GM19351 (cell line): ENCODE data around the gene SLC12A2.

Experiments used
- ATAC-seq: cut with Tn5 transposase; IDR thresholded peaks from one replicate; pipeline ENCODE4 v1.9.1; 2021; ENCODE audit warnings: mild to moderate bottlenecking, moderate library complexity; ENCODE audit not compliant: unreplicated experiment

SLC12A2 gene

DNA sequence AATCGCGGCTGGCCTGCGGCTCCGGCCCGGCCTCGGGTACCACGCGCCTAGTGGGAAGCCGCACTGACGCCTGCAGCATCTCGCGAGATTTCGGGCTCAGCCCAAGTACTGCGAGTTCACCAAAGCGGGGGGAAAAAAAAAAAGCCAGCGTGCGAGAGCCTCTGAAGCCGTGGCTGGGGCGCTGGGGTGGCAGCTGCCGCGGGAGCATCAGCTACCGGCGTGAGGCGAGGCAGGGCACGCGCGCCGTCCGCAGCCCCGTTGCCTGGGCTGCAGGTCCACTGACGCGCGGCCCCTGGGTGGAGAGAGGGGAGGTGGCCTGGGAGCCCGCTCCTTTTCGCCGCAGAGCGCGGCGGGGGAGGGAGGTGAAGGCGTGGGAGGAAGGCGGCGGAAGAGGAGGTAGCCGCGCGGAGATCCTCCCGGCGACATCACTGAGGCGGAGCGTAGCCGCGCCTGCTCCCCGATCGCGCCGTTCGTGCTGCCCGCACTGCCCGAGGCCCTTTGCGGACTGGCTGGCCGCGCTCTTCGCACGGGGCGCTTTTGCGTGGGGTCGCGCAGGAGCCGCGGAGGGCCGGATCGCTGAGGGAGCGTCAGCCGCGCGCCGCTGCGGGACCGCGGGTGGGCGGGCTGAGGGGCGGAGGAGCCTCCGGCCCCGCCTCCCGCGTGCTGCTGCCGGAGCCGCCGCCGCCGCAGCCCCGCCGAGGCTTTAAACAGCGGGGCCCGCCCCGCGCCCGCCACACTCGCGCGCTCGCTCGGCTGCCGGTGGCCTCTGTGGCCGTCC, at the start of gene SLC12A2:
SLC12A2 (plus strand) TSS at position 734 of the 778 bp plus-strand sequence. CDS start 189 bp downstream, outside the sequence.
- ATAC-seq, result peak; percentile 55

DNA sequence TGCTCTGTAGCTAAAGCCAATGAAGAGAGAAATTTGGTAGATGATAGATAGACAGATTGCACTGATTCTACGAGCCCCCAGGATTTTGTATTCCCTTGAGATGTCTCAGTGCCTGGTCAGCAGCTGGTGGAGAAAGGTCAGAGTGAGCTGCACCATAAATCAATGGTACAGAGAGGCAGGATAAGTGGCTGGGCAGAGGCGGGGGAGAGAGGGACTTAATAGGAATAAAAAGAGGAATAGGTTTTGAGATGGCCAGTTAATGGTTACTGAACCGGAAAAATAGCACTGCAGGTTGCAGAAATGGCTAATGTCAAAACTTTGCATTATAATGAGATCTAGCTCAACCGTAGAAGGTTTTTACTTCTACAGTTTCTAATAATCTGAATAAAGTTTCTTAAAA, 47.9 kb upstream of the SLC12A2 start:
- no peak for ATAC-seq

DNA sequence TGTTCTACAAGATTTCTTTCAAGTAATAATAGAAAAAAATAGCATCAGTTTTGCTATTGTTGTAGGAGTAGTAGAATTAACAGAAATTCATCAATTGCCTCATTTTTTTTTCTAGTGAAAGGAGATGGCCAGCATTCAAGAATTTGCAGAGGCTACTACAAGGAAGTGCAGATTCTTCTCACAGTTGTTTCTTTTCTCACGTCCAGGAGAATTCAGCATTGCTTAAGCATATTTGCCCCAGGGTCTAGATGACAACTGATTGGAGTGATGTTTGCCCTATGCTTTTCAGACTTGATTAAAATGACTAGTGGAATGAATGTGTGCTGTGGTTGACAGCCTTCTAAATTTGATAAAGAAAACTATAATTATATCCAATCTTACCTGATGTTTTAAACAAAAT, 46.6 kb upstream of the SLC12A2 start:
- ATAC-seq, result no peak

DNA sequence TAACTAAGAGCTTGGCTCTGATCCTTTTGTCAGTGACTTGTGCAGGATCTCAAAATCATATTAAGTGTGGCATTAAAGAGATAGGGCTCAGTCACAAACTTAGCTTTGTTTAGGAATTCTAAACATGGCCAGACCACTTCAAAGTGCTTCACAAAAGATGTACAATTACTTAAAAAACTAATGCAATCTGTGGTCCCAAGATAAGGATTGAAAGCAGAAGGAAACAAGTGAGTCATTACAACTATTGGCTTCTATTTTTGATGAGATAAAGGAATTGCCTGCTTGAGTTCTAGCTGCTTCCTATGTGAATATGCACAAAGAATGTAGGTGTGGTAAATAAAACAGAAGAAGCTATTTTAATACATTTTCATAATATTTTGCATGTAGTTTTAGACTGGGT, 44.9 kb upstream of the SLC12A2 start:
- no peak for ATAC-seq

DNA sequence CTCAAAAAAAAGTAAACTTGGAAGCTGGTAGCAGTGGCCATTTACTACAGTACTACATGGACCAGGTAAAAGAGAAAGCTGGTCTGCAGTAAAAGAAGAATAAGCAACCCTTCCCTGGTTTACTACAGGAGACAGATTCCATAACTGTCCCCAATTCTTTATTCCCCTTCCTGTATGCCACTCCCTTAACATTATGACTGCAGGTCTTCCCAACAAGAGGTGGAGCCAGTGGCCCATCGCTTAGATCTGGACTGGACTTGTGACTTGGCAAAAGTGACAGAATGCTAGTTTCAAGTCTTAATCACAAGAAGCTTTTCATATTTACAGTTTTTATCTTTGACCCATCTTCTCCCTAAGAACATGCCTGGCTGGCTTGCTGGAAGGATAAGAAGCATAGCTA, 42.6 kb upstream of the SLC12A2 start:
- ATAC-seq, result no peak

DNA sequence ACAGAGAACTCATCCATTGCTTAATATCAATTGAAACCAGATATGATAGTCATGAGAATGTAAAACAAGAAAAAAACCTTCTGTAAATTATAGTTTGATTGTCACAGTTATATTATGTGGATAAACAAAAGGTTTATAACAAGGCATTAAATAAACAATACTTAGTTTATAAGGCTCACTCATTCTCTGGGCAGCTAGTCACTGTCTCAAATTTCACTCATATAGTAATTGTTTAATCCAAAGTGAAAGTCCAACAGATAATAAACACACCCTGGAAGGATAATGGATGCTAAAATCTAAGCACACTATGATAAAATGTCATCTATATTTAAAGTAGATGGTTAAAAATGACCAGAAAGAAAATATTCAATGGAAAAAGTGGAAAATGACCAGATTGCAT, 30.8 kb upstream of the SLC12A2 start:
- ATAC-seq, result no peak

DNA sequence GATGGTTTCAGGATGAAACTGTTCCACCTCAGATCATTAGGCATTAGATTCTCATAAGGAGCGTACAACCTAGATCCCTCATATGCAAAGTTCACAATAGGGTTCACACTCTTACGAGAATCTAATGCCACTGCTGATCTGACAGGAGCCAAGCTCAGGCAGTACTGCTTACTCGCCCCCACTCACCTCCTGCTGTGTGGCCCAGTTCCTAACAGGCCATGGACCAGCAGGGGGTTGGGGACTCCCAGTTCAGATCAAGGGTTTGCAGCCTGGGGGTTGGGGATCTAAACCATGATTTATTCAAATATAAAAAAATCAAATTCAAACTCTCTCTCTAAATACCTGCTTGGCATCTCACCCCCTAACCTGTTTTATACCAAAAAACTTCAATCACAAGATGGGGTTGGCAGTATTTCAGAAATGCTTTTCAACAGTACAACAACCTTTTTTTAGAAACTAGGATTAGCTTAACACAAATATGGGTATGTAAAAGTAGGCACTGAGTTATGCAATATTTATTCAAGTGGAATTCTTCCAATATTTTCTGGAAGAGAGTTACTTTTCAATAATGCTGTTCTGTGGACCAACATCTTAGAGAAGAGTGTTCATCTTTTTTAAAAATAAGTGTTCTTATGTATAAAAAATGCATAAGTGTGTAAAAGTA, 30.1 kb upstream of the SLC12A2 start:
- no peak for ATAC-seq

DNA sequence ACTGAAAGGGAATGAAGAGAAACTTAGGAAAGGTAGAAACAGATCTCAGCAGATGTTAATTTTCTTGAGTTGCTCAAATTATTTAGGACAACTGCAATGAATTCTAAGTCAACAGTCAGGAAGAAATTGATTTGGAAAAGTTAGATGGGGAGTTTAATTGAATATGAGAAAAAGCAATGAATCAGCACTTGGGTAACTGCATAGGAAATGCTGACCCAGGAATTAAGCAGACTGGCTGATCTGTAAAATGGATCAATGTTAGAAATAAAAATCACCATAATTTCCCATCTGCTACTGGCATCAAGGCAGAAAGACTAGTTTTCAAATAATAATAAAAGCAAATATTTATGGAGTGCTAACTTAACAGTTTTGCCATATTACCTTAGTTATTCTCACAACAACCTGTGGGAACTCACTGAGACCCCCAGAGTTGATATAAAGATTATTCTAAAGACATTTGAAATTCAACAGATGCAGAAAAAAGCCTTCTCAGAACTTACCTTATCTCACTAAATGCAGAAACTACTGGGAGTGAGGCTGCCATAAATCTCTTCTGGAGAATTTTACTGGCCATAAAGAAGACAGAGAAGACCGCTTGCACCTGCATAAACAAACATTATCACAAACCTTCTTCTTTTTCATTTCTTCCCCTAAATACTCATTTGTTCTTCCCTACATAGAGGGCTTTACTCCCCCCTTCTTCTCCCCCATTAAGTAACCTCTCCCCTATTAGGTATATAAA, 22.8 kb upstream of the SLC12A2 start:
- no peak for ATAC-seq

DNA sequence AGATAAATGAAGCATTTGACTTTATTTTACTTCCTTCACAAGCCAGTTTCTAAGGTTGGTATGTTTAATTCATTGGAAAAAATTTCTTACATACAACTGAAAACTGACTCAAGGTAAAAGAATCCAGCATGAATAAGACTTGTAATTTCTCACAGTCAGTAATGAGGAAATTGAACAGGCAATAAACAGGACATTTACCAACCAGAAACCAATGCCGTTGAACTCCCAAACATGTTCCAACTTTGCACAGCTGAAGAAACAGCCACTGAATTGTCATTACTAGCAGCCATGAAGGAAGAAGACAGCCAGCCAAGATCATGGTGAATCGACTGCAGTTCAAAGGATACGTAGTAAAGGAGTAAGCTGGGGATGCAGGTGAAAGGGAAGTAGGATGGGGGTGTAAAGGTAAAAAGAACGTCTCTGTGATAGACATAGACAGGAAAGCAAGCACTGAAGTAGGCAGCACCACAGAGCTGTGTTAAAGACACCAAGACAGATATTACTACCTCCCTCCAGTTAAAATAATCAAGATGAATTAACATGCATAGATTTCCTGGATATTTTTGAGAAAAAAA, 21.3 kb upstream of the SLC12A2 start:
- no peak for ATAC-seq

DNA sequence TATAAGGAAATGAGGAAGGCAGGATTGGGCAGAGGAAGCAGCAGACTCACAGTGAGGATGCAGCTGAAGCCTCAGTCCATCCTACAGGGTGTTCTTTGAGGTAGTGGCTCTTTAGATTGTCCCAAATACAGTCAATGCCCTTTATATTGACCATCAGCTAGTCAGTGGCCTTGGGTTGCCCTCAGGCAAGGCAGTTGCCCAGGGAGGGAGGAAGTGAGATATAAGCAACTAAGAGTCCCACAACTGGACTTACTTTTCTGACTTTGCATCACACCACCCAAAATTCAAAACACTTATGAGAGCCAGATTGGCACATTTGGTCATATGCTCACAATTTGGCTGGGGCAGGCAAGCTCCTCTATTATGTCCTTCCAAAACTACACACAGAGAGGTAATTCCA, 9.4 kb upstream of the SLC12A2 start:
- ATAC-seq, result no peak

DNA sequence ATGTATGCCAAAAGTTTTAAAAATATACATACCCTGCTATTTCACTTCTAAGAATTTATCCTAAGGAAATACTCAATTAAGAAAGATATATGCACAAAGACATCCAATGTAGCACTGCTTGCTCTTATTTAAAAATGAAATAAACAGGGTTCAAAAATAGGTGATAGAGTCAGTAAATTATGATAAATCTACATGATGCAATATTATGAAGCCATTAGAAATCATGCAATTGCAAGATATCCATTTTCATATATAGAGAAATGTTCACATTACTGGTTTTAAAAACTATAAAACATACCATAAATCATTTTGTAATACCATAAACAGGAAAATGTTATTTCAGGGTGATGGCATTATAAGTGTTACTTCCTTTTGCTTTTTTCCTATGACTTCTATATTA, 8.6 kb upstream of the SLC12A2 start:
- ATAC-seq, result no peak

DNA sequence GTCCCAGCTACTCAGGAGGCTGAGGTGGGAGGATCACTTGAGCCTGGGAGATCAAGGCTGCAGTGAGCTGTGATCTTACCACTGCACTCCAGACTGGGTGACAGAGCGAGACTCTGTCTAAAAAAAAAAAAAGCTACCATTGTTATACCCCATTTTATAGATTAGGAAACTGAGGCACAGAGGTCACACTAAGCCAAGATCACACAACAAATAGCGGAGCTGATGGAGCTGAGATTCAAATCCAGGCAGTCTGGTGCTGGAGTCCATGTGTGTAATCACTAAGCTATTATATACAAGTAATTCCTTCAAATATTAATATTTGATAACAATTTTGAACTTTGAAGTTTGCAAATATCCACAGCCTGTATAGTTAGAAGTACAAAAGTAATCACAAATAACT, 6.0 kb upstream of the SLC12A2 start:
- no peak for ATAC-seq

DNA sequence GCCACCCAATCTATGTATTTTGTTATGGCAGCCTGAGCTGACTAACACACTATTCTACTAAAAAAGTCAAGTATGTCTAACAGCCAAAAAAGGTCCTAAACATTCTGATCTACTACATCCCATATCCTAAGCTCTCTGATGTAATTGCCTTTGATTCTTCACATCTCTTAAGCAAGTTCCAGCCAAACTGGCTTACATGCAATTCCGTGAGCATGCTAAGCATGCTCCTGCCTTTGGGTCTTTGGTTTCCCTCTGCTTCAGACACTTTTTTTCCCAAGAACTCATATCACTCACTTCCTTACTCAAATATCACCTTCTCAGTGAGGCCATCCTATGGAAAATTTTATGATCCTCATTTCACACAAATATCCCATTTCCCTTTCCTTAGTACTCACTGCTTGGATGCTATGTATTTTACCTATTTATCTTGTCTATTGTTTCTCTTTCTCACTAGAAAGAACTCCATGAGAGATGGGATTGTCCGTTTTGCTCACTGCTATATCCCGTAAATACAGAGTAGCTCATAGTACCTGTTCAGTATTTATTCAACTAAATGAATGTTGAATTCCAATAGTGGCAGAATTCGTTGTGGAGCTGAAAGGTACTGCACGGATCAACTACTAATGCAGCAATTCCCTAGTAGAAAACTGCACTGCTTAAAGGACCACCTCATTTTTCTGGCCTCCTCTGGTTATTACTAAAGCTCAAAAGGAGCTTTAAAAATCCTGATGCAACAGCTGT, 2.3 kb upstream of the SLC12A2 start:
- no peak for ATAC-seq

DNA sequence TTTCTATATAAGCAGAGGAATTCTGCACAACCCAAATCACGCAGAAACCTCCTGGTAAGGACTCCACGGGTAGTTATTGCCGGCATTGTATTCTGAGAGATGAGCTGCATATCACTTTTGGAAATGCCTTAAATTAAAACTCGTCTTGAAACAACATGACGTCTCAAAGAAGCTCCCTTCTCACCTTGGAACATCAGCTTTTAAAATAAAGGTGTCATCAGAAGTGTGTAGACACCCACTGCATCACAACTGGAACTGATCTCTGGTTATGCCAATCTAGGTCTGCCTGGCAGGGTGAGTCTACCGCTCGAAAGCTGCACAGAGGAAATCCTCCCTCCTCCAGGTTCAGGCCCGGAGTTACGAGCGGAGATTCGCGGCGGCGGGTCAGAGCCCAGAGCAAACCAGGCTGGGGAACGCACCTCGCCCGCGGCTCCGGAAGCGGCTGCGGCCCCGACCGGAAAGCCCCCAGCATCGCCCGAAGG, 974 bp upstream of the SLC12A2 start:
- peak; percentile 16 for ATAC-seq

DNA sequence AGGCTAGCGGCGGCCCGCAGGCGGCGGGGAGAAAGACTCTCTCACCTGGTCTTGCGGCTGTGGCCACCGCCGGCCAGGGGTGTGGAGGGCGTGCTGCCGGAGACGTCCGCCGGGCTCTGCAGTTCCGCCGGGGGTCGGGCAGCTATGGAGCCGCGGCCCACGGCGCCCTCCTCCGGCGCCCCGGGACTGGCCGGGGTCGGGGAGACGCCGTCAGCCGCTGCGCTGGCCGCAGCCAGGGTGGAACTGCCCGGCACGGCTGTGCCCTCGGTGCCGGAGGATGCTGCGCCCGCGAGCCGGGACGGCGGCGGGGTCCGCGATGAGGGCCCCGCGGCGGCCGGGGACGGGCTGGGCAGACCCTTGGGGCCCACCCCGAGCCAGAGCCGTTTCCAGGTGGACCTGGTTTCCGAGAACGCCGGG, 253 bp downstream of the SLC12A2 start:
- ATAC-seq, result peak; percentile 28

DNA sequence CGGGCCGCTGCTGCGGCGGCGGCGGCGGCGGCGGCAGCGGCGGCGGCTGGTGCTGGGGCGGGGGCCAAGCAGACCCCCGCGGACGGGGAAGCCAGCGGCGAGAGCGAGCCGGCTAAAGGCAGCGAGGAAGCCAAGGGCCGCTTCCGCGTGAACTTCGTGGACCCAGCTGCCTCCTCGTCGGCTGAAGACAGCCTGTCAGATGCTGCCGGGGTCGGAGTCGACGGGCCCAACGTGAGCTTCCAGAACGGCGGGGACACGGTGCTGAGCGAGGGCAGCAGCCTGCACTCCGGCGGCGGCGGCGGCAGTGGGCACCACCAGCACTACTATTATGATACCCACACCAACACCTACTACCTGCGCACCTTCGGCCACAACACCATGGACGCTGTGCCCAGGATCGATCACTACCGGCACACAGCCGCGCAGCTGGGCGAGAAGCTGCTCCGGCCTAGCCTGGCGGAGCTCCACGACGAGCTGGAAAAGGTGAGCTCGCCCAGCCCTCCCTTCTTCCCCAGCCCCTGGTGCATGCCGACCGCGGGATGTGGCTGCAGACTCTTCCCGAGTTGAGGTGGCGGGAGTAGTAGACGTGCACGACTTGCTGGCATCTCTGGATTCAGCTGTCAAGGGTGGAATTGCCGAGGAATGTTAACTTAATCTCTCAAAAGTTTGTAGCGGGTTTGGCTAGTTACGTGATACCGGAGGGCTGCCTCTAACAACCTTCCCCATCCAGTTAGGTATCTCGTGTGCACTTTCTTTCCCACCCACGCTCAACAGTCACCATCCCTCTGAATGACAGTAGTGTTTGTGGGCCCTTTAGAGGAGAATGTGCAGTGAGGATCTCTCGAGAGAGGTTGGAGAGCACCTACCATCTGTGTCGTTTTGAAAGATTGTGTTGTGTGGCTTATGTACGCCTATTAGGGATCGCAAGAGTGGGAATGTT, 932 bp downstream of the SLC12A2 start:
- ATAC-seq, result peak; percentile 27

DNA sequence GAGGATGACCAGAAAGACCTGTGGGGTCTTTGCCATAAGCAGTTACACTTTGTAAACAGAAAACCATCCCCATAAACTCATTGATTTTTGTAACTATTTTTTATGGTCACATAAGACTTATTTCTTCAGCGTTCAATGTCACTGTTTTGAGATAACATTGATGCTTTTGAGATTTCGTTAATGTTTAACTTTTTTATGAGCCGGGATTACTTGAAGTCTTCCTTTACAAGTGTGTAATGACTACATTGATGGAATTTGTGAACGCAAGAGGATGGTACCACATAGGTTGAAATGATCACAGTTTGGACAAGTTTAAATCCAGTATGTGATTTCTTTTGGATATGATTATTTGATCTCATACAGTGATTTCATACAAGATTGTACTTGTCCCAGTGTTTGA, 1.8 kb downstream of the SLC12A2 start:
- no peak for ATAC-seq

DNA sequence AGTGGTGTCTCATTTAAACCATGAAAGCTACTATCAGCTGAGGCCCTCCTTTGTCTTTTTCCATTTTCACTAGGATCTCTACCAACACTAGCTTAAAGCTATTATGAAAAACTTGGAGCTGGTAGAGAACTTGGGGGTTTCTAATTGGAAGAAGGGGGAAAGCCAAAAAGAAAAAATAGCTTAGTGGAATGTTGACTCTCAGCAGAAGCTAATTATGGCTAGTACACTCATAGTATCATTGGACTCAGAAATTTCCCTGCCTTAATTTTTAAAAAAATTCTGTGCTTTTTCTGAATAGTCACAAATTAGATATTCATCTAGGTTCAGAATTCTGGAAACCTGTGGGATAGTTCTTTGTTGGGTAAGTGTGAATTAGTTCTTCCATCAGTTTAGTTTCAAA, 8.0 kb downstream of the SLC12A2 start:
- no peak for ATAC-seq

DNA sequence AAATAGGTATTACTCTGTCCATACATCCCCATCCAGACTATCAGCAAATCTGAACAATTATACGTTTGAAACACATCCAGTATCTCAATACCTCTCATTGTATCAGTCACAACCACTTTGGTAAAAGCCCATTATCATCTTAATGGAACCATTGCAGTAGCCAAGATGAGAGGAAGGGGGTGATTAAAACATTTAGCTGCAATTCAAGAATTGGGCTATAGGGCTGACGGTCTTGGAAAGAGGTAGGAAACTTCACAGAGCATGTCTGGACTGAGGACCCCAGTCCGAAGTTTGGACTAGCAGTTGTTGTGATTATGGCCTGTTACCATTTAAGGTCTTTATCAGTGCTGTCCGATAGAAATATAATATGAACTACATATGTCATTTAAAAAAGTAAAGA, 8.6 kb downstream of the SLC12A2 start:
- no peak for ATAC-seq

DNA sequence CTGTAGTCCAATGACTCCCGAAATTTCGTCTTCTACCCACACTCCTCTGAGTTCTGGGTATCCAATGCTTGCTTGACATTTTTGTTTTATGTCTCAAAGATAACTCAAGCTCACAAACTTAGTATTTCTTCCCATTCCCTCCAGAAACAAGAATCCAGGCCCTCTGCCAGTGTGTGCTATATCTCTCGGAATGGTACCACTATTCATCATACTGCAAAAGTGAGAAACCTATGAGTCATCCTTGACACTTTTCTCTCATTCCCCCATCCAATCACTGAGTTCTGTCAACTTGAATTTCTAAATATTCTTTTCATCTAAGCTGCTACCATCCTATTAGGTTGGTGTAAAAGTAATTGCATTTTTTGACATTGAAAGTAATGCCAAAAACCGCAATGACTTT, 9.8 kb downstream of the SLC12A2 start:
- no peak for ATAC-seq
